Panc1 (cell line): ENCODE measurements around the gene SLC13A3. TPM values are rescaled to one million over a fixed set of nuclear protein-coding genes. Genes with fewer than 3 reads are reported as not detected.

ENCODE experiments used
- ATAC-seq: fragments of 200-7000 bp; cut with Tn5 transposase; 2 replicates; pipeline ENCODE4 v1.9.1; 2020; ENCODE audit warnings: mild to moderate bottlenecking, moderate library complexity
- BruUV-seq: library from RNA; stranded (reverse); fragments of 400-500 nt; replicated peaks from 2 replicates; lab custom pipeline; 2021; lab: Mats Ljungman, UMichigan
- CTCF ChIA-PET: fragments of 300-600 bp; sonication (Branson Sonifier 250); formaldehyde crosslinking; loops from one replicate; lab custom pipeline; 2022; ENCODE audit warnings: antibody characterized with exemption; lab: Charles Lee
- POLR2A ChIA-PET: fragments of 300-600 bp; sonication (Branson Sonifier 250); formaldehyde crosslinking; loops from one replicate; lab custom pipeline; 2022; ENCODE audit warnings: antibody characterized with exemption; lab: Charles Lee
- DNase-seq: peaks from one replicate; pipeline ENCODE4 v3.0.0-alpha.2; 2010; ENCODE audit warnings: low read depth, low spot score
- H3K27ac ChIP-seq: 2 replicates; pipeline ENCODE4 v1.5.1; 2011; ENCODE audit warnings: mild to moderate bottlenecking, low read length, inconsistent platforms
- H3K27me3 ChIP-seq: fragments of 200-500 bp; sonication (Bioruptor generic); 2 replicates; pipeline ENCODE4 v1.6.0; 2014; ENCODE audit warnings: low read length, inconsistent platforms; ENCODE audit not compliant: control insufficient read depth, insufficient read depth
- H3K36me3 ChIP-seq: fragments of 200-500 bp; sonication (Bioruptor generic); 2 replicates; pipeline ENCODE4 v1.5.1; 2014; ENCODE audit warnings: inconsistent platforms, mild to moderate bottlenecking, low read length, moderate library complexity; ENCODE audit not compliant: control insufficient read depth, insufficient read depth
- H3K4me1 ChIP-seq: 2 replicates; pipeline ENCODE4 v1.5.1; 2011; ENCODE audit warnings: inconsistent platforms, mild to moderate bottlenecking, low read length, moderate library complexity; ENCODE audit not compliant: control insufficient read depth, insufficient read depth
- H3K4me3 ChIP-seq, 2 experiments: 2 replicates each; pipeline ENCODE4 v1.5.1; 2011 to 2012; ENCODE audit warnings: low read depth in 2 of 2, low read length in 2 of 2, mild to moderate bottlenecking in 2 of 2, inconsistent platforms in 1 of 2, moderate library complexity in 1 of 2
- H3K9me3 ChIP-seq: fragments of 200-500 bp; sonication (Bioruptor generic); 2 replicates; pipeline ENCODE4 v1.5.1; 2014; ENCODE audit warnings: low read depth, mild to moderate bottlenecking, inconsistent platforms, low read length, moderate library complexity; ENCODE audit not compliant: control insufficient read depth, insufficient read depth
- CTCF ChIP-seq: fragments of 450-650 bp; IDR thresholded peaks from 2 replicates; pipeline ENCODE4 v1.5.1; 2017; ENCODE audit warnings: mild to moderate bottlenecking
- POLR2AphosphoS5 ChIP-seq: IDR thresholded peaks from 2 replicates; pipeline ENCODE4 v1.6.1; 2012; ENCODE audit warnings: mild to moderate bottlenecking, low read depth, low read length, moderate library complexity
- SIN3A ChIP-seq: IDR thresholded peaks from 2 replicates; pipeline ENCODE4 v1.6.1; 2012; ENCODE audit warnings: low read depth, mild to moderate bottlenecking, low read length, moderate library complexity, borderline replicate concordance; ENCODE audit not compliant: insufficient read depth
- TCF7L2 ChIP-seq: IDR thresholded peaks from 2 replicates; pipeline ENCODE4 v1.6.1; 2011; ENCODE audit warnings: mild to moderate bottlenecking, low read depth, low read length, inconsistent platforms
- in situ Hi-C: cut with HindIII; loops from 2 replicates; pipeline ENCODE4 v1.10.0; 2016; ENCODE audit warnings: low sequenced_read_pairs, low pct_unique_long_range_greater_than_20kb
- intact Hi-C: fragments of 100-400 bp; cut with micrococcal nuclease; formaldehyde crosslinking; loops from one replicate; pipeline ENCODE4 v1.10.0; 2022; ENCODE audit not compliant: unreplicated experiment
- total RNA-seq: library from RNA; stranded (reverse); gene quantifications from one replicate; pipeline ENCODE4 v1.2.1, GENCODE V29; 2021; ENCODE audit not compliant: unreplicated experiment
- TF ChIP-seq, protein P1 (sequence below), 2 experiments: IDR thresholded peaks; 2 replicates each; pipeline ENCODE4 v1.6.1; 2011 to 2012; ENCODE audit warnings: low read depth in 2 of 2, control low read depth in 1 of 2, low read length in 1 of 2, mild to moderate bottlenecking in 1 of 2, moderate library complexity in 1 of 2; ENCODE audit not compliant: insufficient read depth in 1 of 2

SLC13A3 gene
- total RNA-seq, 1 experiment from 2014 or later = 0.31 TPM

DNA sequence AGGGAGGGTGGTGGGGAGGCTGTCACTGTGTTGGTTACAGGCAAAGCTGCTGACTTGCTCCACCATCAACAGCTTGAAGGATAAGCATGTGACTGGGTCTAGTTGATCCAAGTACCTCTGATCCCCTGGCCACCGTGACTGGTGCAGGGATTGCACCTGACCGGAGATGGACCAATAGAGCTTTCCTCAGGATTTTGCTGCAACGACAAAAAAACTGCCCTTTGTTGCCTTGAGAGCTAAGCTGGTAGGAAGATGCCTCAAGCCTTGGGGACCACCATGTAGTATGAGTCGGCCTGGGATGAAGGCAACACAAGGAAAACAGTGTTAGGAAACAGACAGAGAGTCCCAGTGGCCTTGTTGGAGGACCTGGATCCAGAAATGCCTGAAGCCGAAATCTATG is 102.6 kb downstream of the SLC13A3 start:
- CTCF ChIA-PET = no interaction called here
- no TSS peak for BruUV-seq
- no peaks in the 10 kb centered on the region for H3K27me3 ChIP-seq
- no peaks in the 10 kb centered on the region for H3K36me3 ChIP-seq
- TF ChIP-seq, protein P1, sequence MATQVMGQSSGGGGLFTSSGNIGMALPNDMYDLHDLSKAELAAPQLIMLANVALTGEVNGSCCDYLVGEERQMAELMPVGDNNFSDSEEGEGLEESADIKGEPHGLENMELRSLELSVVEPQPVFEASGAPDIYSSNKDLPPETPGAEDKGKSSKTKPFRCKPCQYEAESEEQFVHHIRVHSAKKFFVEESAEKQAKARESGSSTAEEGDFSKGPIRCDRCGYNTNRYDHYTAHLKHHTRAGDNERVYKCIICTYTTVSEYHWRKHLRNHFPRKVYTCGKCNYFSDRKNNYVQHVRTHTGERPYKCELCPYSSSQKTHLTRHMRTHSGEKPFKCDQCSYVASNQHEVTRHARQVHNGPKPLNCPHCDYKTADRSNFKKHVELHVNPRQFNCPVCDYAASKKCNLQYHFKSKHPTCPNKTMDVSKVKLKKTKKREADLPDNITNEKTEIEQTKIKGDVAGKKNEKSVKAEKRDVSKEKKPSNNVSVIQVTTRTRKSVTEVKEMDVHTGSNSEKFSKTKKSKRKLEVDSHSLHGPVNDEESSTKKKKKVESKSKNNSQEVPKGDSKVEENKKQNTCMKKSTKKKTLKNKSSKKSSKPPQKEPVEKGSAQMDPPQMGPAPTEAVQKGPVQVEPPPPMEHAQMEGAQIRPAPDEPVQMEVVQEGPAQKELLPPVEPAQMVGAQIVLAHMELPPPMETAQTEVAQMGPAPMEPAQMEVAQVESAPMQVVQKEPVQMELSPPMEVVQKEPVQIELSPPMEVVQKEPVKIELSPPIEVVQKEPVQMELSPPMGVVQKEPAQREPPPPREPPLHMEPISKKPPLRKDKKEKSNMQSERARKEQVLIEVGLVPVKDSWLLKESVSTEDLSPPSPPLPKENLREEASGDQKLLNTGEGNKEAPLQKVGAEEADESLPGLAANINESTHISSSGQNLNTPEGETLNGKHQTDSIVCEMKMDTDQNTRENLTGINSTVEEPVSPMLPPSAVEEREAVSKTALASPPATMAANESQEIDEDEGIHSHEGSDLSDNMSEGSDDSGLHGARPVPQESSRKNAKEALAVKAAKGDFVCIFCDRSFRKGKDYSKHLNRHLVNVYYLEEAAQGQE (IDR thresholded peaks at IDR 0.05; ENCODE audit: insufficient read depth in 1 of 2, low read depth in 2 of 2, low read length in 1 of 2) = no peak
- TF ChIP-seq TCF7L2 = no peak
- no peak for TF ChIP-seq SIN3A
- TF ChIP-seq POLR2AphosphoS5 = no peak
- TF ChIP-seq CTCF = no peak
- H3K27ac ChIP-seq = no peak overlapping the region
- H3K9me3 ChIP-seq = no peaks in the 10 kb centered on the region
- DNase-seq (no peak), ATAC-seq (no peak)
- POLR2A ChIA-PET = no interaction called here
- H3K4me3 ChIP-seq = no peak overlapping the region
- intact Hi-C loops (no loop called here), in situ Hi-C loops (no loop called here)
- no peaks in the 10 kb centered on the region for H3K4me1 ChIP-seq

DNA sequence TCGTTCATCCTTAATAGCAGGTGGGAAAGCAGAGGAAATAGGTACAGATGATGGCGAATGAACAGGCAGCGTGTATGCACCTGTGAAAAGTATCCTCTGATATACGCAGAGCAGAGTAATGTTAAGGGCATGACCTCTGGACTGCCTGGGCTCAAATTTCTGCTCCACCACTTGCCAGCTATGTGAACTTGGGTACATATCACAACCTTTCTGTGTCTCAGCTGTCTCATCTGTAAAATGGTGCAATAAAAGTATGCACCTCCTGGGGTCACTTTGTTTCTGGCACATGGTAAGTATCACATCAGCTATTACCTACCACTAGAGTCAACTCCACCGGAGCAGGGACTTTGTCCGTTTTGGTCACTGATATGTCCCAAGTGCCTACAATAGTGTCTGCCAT is 103.3 kb downstream of the SLC13A3 start:
- no peaks in the 10 kb centered on the region for H3K9me3 ChIP-seq
- ChIA-PET CTCF (no interaction called here), POLR2A (no interaction called here)
- no peaks in the 10 kb centered on the region for H3K4me1 ChIP-seq
- H3K4me3 ChIP-seq = no peak overlapping the region
- ATAC-seq (no peak), DNase-seq (no peak)
- no peaks in the 10 kb centered on the region for H3K36me3 ChIP-seq
- H3K27me3 ChIP-seq = no peaks in the 10 kb centered on the region
- in situ Hi-C loops (no loop called here), intact Hi-C loops (no loop called here)
- H3K27ac ChIP-seq = no peak overlapping the region
- TF ChIP-seq SIN3A = no peak
- TF ChIP-seq, protein P1 (IDR thresholded peaks at IDR 0.05; ENCODE audit: insufficient read depth in 1 of 2, low read depth in 2 of 2, low read length in 1 of 2) = no peak
- TF ChIP-seq CTCF = no peak
- no peak for TF ChIP-seq TCF7L2
- no peak for TF ChIP-seq POLR2AphosphoS5
- no TSS peak for BruUV-seq
